ENCODE measurements around the gene TNFRSF8. TPM values are rescaled to one million over a fixed set of nuclear protein-coding genes. Genes with fewer than 3 reads are reported as not detected.
A peak's percentile ranks its signal among the peaks of the same experiment; 100 is the strongest.

TNFRSF8 gene
- total RNA-seq, 1 experiment from 2014 or later: not detected

GRCh38 chr1:12114916-12115315 is 51.8 kb downstream of the TNFRSF8 start:
- Histone ChIP-seq H3K4me1 (ENCODE audit: insufficient read depth, low read length) (no peaks in the 10 kb centered on the region), H3F3A (ENCODE audit: low read length, unreplicated experiment) (no peaks in the 10 kb centered on the region), H3K27ac (ENCODE audit: low read length) (no peak overlapping the region), H3K9me3 (ENCODE audit: low read length) (no peaks in the 10 kb centered on the region), H3K4me2 (ENCODE audit: low read length) (no peak overlapping the region), H3K36me3 (ENCODE audit: low read depth, low read length) (no peaks in the 10 kb centered on the region), H4K20me1 (ENCODE audit: low read length) (no peaks in the 10 kb centered on the region), H3K9ac (ENCODE audit: low read length) (no peak overlapping the region), H3K4me3 (ENCODE audit: low read length) (no peak overlapping the region), H2AFZ (ENCODE audit: low read length) (no peak overlapping the region), H3K27me3 (ENCODE audit: low read length) (no peaks in the 10 kb centered on the region), H3K9me2 (replicated peaks; ENCODE audit: low read length) (no peaks in the 10 kb centered on the region), H3K79me2 (ENCODE audit: low read length) (no peaks in the 10 kb centered on the region)
- ChIA-PET POLR2A (ENCODE audit: unreplicated experiment) (no interaction called here), CTCF (no interaction called here)
- intact Hi-C loops (cut with micrococcal nuclease): no loop called here
- TF ChIP-seq EZH2 (IDR thresholded peaks at IDR 0.05; ENCODE audit: low read length, unreplicated experiment) (no peak), CTCF (conservative IDR thresholded peaks at IDR 0.05; ENCODE audit: low read depth, low read length) (no peak), EZH2phosphoT487 (IDR thresholded peaks at IDR 0.05; ENCODE audit: borderline replicate concordance, low read length) (no peak)
- no TSS peak for BruUV-seq (replicated peaks)
- DNase-seq: no peak
- ATAC-seq: no peak

- POLR2A ChIA-PET (ENCODE audit: unreplicated experiment): no interaction called here
- no TSS peak for BruUV-seq (replicated peaks)
- CTCF ChIA-PET: no interaction called here
These were observed 58.3 kb downstream of the TNFRSF8 start for GRCh38 chr1:12121212-12122003.

GRCh38 chr1:12123172-12123571 is 60.1 kb downstream of the TNFRSF8 start:
- no peak overlapping the region for H3K27ac ChIP-seq (ENCODE audit: low read length)
- H3F3A ChIP-seq (ENCODE audit: low read length, unreplicated experiment): no peaks in the 10 kb centered on the region
- H3K9me3 ChIP-seq (ENCODE audit: low read length): no peaks in the 10 kb centered on the region
- H3K79me2 ChIP-seq (ENCODE audit: low read length): no peaks in the 10 kb centered on the region
- no peak overlapping the region for H2AFZ ChIP-seq (ENCODE audit: low read length)
- no peaks in the 10 kb centered on the region for H3K4me1 ChIP-seq (ENCODE audit: insufficient read depth, low read length)
- H3K27me3 ChIP-seq (ENCODE audit: low read length): no peaks in the 10 kb centered on the region
- intact Hi-C loops (cut with micrococcal nuclease): no loop called here
- no TSS peak for BruUV-seq (replicated peaks)
- H3K36me3 ChIP-seq (ENCODE audit: low read depth, low read length): no peaks in the 10 kb centered on the region
- no peak for ATAC-seq
- POLR2A ChIA-PET (ENCODE audit: unreplicated experiment): no interaction called here
- TF ChIP-seq EZH2 (IDR thresholded peaks at IDR 0.05; ENCODE audit: low read length, unreplicated experiment): no peak
- no peak for TF ChIP-seq EZH2phosphoT487 (IDR thresholded peaks at IDR 0.05; ENCODE audit: borderline replicate concordance, low read length)
- TF ChIP-seq CTCF (conservative IDR thresholded peaks at IDR 0.05; ENCODE audit: low read depth, low read length): no peak
- no peak overlapping the region for H3K4me2 ChIP-seq (ENCODE audit: low read length)
- H3K9me2 ChIP-seq (replicated peaks; ENCODE audit: low read length): no peaks in the 10 kb centered on the region
- H3K9ac ChIP-seq (ENCODE audit: low read length): no peak overlapping the region
- H4K20me1 ChIP-seq (ENCODE audit: low read length): no peaks in the 10 kb centered on the region
- CTCF ChIA-PET: no interaction called here
- DNase-seq: no peak
- H3K4me3 ChIP-seq (ENCODE audit: low read length): no peak overlapping the region

More at GRCh38 chr1:12121212-12122003, 58.3 kb downstream of the TNFRSF8 start:
- DNase-seq (peak; percentile 43), ATAC-seq (no peak)
- Histone ChIP-seq H3K79me2 (ENCODE audit: low read length) (no peaks in the 10 kb centered on the region), H2AFZ (ENCODE audit: low read length) (0 out of 2 replicates have a peak overlapping the region, but pooled peaks have one; percentile 2), H3K4me2 (ENCODE audit: low read length) (no peak overlapping the region), H3K9ac (ENCODE audit: low read length) (no peak overlapping the region), H3F3A (ENCODE audit: low read length, unreplicated experiment) (no peaks in the 10 kb centered on the region), H4K20me1 (ENCODE audit: low read length) (no peaks in the 10 kb centered on the region), H3K27me3 (ENCODE audit: low read length) (no peaks in the 10 kb centered on the region), H3K36me3 (ENCODE audit: low read depth, low read length) (no peaks in the 10 kb centered on the region), H3K4me3 (ENCODE audit: low read length) (no peak overlapping the region), H3K4me1 (ENCODE audit: insufficient read depth, low read length) (no peaks in the 10 kb centered on the region), H3K9me2 (replicated peaks; ENCODE audit: low read length) (no peaks in the 10 kb centered on the region), H3K27ac (ENCODE audit: low read length) (no peak overlapping the region), H3K9me3 (ENCODE audit: low read length) (no peaks in the 10 kb centered on the region)
- TF ChIP-seq EZH2phosphoT487 (IDR thresholded peaks at IDR 0.05; ENCODE audit: borderline replicate concordance, low read length) (no peak), EZH2 (IDR thresholded peaks at IDR 0.05; ENCODE audit: low read length, unreplicated experiment) (no peak)
- intact Hi-C loops (cut with micrococcal nuclease): no loop called here
